ENCODE results near the gene KNDC1.

- no peak for TF ChIP-seq POLR2AphosphoS5 (IDR thresholded peaks at IDR 0.05; ENCODE audit: borderline replicate concordance, low read depth, low read length)
- TF ChIP-seq EZH2 (IDR thresholded peaks at IDR 0.05) = no peak
These were observed 7.0 kb downstream of the KNDC1 start for GRCh38 chr10:133166828-133167692.

Measured in SK-N-MC (cell line).